HEK293 (cell line): ENCODE measurements around the gene BLVRA.

ENCODE experiments used
- ATF2 ChIP-seq: fragments of 450-650 bp; formaldehyde crosslinking; IDR thresholded peaks from 2 replicates; pipeline ENCODE4 v1.5.1; 2016; ENCODE audit warnings: missing biosample characterization, missing genetic modification characterization, low read depth
- FEZF1 ChIP-seq: fragments of 450-650 bp; formaldehyde crosslinking; IDR thresholded peaks from 2 replicates; pipeline ENCODE4 v1.5.1; 2016; ENCODE audit warnings: missing biosample characterization, missing genetic modification characterization
- GLI2 ChIP-seq: fragments of 450-650 bp; formaldehyde crosslinking; IDR thresholded peaks from 2 replicates; pipeline ENCODE4; 2017; ENCODE audit warnings: missing biosample characterization, missing genetic modification characterization, low read depth, borderline replicate concordance
- GLI4 ChIP-seq: fragments of 450-650 bp; formaldehyde crosslinking; IDR thresholded peaks from 2 replicates; pipeline ENCODE4 v1.5.1; 2016; ENCODE audit warnings: missing biosample characterization, missing genetic modification characterization
- GLIS1 ChIP-seq: fragments of 450-650 bp; formaldehyde crosslinking; IDR thresholded peaks from 2 replicates; pipeline ENCODE4 v1.5.1; 2016; ENCODE audit warnings: missing biosample characterization, missing genetic modification characterization
- KLF1 ChIP-seq: fragments of 450-650 bp; formaldehyde crosslinking; IDR thresholded peaks from 2 replicates; pipeline ENCODE4 v1.5.1; 2016; ENCODE audit warnings: missing biosample characterization, missing genetic modification characterization
- OSR2 ChIP-seq: fragments of 450-650 bp; formaldehyde crosslinking; IDR thresholded peaks from 2 replicates; pipeline ENCODE4 v1.5.1; 2016; ENCODE audit warnings: missing biosample characterization, missing genetic modification characterization
- REST ChIP-seq: fragments of 450-650 bp; formaldehyde crosslinking; IDR thresholded peaks from 2 replicates; pipeline ENCODE4 v1.5.1; 2016; ENCODE audit warnings: missing biosample characterization, missing genetic modification characterization
- WT1 ChIP-seq: fragments of 450-650 bp; formaldehyde crosslinking; IDR thresholded peaks from 2 replicates; pipeline ENCODE4 v1.5.1; 2016; ENCODE audit warnings: missing biosample characterization, missing genetic modification characterization
- ZNF10 ChIP-seq: fragments of 450-650 bp; formaldehyde crosslinking; IDR thresholded peaks from 2 replicates; pipeline ENCODE4 v1.5.1; 2017; ENCODE audit warnings: missing biosample characterization, missing genetic modification characterization
- ZNF211 ChIP-seq: fragments of 450-650 bp; formaldehyde crosslinking; IDR thresholded peaks from 2 replicates; pipeline ENCODE4 v1.5.1; 2016; ENCODE audit warnings: low read depth, missing biosample characterization, missing genetic modification characterization
- ZNF335 ChIP-seq: fragments of 450-650 bp; formaldehyde crosslinking; conservative IDR thresholded peaks from 2 replicates; pipeline ENCODE4 v1.5.1; 2016; ENCODE audit warnings: missing biosample characterization, missing genetic modification characterization
- ZNF510 ChIP-seq: fragments of 450-650 bp; formaldehyde crosslinking; IDR thresholded peaks from 2 replicates; pipeline ENCODE4 v1.5.1; 2018; ENCODE audit warnings: mild to moderate bottlenecking, missing genetic modification characterization, missing biosample characterization; ENCODE audit not compliant: insufficient replicate concordance
- ZNF529 ChIP-seq: fragments of 450-650 bp; formaldehyde crosslinking; IDR thresholded peaks from 2 replicates; pipeline ENCODE4 v1.5.1; 2017; ENCODE audit warnings: missing genetic modification characterization, missing biosample characterization; ENCODE audit not compliant: insufficient replicate concordance
- ZNF548 ChIP-seq: fragments of 450-650 bp; formaldehyde crosslinking; IDR thresholded peaks from 2 replicates; pipeline ENCODE4 v1.5.1; 2016; ENCODE audit warnings: missing biosample characterization, missing genetic modification characterization
- ZSCAN4 ChIP-seq: fragments of 450-650 bp; formaldehyde crosslinking; IDR thresholded peaks from 2 replicates; pipeline ENCODE4 v1.5.1; 2017; ENCODE audit warnings: missing biosample characterization, missing genetic modification characterization
- TF ChIP-seq, protein P1 (sequence below): fragments of 450-650 bp; formaldehyde crosslinking; IDR thresholded peaks from 2 replicates; pipeline ENCODE4 v1.5.1; 2017; ENCODE audit warnings: missing biosample characterization, missing genetic modification characterization
- TF ChIP-seq, protein P2 (sequence below): fragments of 450-650 bp; formaldehyde crosslinking; conservative IDR thresholded peaks from 2 replicates; pipeline ENCODE4 v1.5.1; 2016; ENCODE audit warnings: low read depth, missing biosample characterization, missing genetic modification characterization
- TF ChIP-seq, protein P3 (sequence below): fragments of 450-650 bp; formaldehyde crosslinking; IDR thresholded peaks from 2 replicates; pipeline ENCODE4 v1.5.1; 2017; ENCODE audit warnings: missing biosample characterization, missing genetic modification characterization

The BLVRA gene

DNA sequence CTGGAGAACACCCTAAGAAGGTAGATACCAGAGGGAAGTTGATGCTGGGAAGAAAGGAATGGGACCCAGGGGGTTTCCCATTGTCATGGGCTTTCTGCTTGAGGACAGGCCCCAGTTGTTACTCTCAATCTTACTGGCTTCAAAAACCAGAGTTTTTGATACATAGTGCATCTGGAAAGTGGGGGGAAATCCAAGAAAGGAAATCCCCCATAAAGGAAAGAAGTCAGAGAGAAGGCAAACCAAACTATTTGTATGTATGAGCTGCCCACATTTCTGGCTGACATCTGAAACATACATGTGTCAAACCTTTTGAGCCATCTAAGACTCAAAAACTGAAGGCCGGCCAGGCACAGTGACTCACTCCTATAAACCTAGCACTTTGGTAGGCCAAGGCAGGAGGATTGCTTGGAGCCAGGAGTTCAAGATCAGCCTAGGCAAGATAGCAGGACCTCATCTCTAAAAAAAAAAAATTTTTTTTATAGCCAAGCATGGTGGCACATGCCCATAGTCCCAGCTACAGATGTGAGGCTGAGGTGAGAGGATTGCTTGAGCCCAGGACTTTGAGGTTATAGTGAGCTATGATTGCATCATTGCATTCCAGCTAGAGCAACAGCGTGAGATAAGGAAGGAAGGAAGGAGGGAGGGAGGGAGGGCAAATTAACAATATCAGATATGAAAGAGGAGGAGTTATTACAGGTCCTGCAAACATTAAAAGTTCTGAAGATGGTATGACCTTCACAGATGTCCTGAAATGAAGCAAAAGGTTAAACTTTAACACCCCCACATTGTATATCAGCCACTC, 22.5 kb upstream of the BLVRA start (continued):
- TF ChIP-seq ZNF335 (tag by site-specific recombination) (peak; percentile 13; the same call in 1 of the 2 replicates), WT1 (tag by site-specific recombination) (no peak), ZSCAN4 (tag by site-specific recombination) (no peak), GLIS1 (tag by site-specific recombination) (no peak), ZNF510 (tag by site-specific recombination) (no peak), KLF1 (tag by site-specific recombination) (no peak), ZNF548 (tag by site-specific recombination) (no peak), GLI2 (tag by site-specific recombination) (no peak), ZNF211 (tag by site-specific recombination) (no peak), ZNF529 (tag by site-specific recombination) (no peak), REST (tag by site-specific recombination) (no peak), GLI4 (no peak), ZNF10 (tag by site-specific recombination) (no peak), FEZF1 (tag by site-specific recombination) (no peak), ATF2 (peak; percentile 56), OSR2 (no peak)
- TF ChIP-seq, protein P1, sequence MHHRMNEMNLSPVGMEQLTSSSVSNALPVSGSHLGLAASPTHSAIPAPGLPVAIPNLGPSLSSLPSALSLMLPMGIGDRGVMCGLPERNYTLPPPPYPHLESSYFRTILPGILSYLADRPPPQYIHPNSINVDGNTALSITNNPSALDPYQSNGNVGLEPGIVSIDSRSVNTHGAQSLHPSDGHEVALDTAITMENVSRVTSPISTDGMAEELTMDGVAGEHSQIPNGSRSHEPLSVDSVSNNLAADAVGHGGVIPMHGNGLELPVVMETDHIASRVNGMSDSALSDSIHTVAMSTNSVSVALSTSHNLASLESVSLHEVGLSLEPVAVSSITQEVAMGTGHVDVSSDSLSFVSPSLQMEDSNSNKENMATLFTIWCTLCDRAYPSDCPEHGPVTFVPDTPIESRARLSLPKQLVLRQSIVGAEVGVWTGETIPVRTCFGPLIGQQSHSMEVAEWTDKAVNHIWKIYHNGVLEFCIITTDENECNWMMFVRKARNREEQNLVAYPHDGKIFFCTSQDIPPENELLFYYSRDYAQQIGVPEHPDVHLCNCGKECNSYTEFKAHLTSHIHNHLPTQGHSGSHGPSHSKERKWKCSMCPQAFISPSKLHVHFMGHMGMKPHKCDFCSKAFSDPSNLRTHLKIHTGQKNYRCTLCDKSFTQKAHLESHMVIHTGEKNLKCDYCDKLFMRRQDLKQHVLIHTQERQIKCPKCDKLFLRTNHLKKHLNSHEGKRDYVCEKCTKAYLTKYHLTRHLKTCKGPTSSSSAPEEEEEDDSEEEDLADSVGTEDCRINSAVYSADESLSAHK (tag by site-specific recombination), result no peak
- TF ChIP-seq, protein P2, sequence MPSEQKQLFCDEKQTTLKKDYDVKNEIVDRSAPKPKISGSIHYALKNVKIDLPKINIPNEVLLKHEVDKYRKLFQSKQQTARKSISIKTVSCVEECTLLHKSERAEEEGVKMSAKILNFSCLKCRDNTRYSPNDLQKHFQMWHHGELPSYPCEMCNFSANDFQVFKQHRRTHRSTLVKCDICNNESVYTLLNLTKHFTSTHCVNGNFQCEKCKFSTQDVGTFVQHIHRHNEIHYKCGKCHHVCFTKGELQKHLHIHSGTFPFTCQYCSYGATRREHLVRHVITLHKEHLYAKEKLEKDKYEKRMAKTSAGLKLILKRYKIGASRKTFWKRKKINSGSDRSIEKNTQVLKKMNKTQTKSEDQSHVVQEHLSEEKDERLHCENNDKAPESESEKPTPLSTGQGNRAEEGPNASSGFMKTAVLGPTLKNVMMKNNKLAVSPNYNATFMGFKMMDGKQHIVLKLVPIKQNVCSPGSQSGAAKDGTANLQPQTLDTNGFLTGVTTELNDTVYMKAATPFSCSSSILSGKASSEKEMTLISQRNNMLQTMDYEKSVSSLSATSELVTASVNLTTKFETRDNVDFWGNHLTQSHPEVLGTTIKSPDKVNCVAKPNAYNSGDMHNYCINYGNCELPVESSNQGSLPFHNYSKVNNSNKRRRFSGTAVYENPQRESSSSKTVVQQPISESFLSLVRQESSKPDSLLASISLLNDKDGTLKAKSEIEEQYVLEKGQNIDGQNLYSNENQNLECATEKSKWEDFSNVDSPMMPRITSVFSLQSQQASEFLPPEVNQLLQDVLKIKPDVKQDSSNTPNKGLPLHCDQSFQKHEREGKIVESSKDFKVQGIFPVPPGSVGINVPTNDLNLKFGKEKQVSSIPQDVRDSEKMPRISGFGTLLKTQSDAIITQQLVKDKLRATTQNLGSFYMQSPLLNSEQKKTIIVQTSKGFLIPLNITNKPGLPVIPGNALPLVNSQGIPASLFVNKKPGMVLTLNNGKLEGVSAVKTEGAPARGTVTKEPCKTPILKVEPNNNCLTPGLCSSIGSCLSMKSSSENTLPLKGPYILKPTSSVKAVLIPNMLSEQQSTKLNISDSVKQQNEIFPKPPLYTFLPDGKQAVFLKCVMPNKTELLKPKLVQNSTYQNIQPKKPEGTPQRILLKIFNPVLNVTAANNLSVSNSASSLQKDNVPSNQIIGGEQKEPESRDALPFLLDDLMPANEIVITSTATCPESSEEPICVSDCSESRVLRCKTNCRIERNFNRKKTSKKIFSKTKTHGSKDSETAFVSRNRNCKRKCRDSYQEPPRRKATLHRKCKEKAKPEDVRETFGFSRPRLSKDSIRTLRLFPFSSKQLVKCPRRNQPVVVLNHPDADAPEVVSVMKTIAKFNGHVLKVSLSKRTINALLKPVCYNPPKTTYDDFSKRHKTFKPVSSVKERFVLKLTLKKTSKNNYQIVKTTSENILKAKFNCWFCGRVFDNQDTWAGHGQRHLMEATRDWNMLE (tag by site-specific recombination), result no peak
- TF ChIP-seq, protein P3, sequence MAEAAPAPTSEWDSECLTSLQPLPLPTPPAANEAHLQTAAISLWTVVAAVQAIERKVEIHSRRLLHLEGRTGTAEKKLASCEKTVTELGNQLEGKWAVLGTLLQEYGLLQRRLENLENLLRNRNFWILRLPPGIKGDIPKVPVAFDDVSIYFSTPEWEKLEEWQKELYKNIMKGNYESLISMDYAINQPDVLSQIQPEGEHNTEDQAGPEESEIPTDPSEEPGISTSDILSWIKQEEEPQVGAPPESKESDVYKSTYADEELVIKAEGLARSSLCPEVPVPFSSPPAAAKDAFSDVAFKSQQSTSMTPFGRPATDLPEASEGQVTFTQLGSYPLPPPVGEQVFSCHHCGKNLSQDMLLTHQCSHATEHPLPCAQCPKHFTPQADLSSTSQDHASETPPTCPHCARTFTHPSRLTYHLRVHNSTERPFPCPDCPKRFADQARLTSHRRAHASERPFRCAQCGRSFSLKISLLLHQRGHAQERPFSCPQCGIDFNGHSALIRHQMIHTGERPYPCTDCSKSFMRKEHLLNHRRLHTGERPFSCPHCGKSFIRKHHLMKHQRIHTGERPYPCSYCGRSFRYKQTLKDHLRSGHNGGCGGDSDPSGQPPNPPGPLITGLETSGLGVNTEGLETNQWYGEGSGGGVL, result 0 out of 2 replicates have a peak, but pooled peaks have one; percentile 28
